ENCODE results near the gene SAMD4A. TPM values are rescaled to one million over a fixed set of nuclear protein-coding genes. Genes with fewer than 3 reads are reported as not detected.

The SAMD4A gene
- total and polyA plus RNA-seq, 2 donors (not counting 1 experiment from before 2014, with no cell fraction given): 9.3 to 39.8 TPM

DNA sequence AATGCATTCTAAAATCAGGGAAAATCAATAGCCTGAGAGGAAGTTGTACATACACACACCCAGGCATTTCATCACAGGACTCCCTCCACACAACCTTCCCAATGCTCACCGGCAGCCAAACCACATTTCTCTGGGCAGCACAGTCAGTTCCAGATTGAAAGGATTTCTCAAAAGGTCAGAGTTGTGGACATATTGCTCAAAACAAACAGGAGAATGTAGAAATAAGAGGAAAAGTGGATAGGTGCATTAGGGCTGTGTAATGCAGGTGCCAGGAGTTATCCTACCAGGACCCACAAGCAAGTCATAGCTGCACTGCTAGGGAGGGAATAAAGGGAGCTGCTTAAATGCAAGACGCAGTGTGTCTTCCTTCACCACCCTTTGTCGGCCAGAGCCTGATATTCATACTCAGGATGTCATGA lies 272.8 kb downstream of the SAMD4A start:
- Histone ChIP-seq H4K20me1 (ENCODE audit: control insufficient read depth, extremely low read depth, insufficient read depth, low read length) (no peaks in the 10 kb centered on the region), H3K79me2 (ENCODE audit: control insufficient read depth, insufficient read depth, low read length) (no peaks in the 10 kb centered on the region), H3K9me3 (ENCODE audit: control insufficient read depth, insufficient read depth, low read depth, low read length) (no peaks in the 10 kb centered on the region), H3K27ac (ENCODE audit: insufficient read depth, low read length) (no peak overlapping the region), H3K4me1 (ENCODE audit: control insufficient read depth, extremely low read depth, insufficient read depth, low read length) (no peaks in the 10 kb centered on the region), H3K4me2 (ENCODE audit: extremely low read depth, insufficient read depth, low read length) (no peak overlapping the region), H2AFZ (ENCODE audit: low read length) (no peak overlapping the region), H3K36me3 (ENCODE audit: control insufficient read depth, insufficient read depth, low read length) (no peaks in the 10 kb centered on the region), H3K27me3 (ENCODE audit: control insufficient read depth, insufficient read depth, low read length) (no peaks in the 10 kb centered on the region), H3K9ac (ENCODE audit: insufficient read depth, low read length) (no peak overlapping the region), H3K4me3 (replicated peaks in 1 of 4; ENCODE audit: control extremely low read depth in 1 of 4, insufficient read depth in 1 of 4, low read depth in 3 of 4, low read length in 4 of 4) (no peak overlapping the region)
- no peak for TF ChIP-seq EZH2 (IDR thresholded peaks at IDR 0.05; ENCODE audit: low read length, missing control alignments)
- TF ChIP-seq, protein P1, sequence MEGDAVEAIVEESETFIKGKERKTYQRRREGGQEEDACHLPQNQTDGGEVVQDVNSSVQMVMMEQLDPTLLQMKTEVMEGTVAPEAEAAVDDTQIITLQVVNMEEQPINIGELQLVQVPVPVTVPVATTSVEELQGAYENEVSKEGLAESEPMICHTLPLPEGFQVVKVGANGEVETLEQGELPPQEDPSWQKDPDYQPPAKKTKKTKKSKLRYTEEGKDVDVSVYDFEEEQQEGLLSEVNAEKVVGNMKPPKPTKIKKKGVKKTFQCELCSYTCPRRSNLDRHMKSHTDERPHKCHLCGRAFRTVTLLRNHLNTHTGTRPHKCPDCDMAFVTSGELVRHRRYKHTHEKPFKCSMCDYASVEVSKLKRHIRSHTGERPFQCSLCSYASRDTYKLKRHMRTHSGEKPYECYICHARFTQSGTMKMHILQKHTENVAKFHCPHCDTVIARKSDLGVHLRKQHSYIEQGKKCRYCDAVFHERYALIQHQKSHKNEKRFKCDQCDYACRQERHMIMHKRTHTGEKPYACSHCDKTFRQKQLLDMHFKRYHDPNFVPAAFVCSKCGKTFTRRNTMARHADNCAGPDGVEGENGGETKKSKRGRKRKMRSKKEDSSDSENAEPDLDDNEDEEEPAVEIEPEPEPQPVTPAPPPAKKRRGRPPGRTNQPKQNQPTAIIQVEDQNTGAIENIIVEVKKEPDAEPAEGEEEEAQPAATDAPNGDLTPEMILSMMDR (conservative IDR thresholded peaks at IDR 0.05 in 1 of 2, IDR thresholded peaks at IDR 0.05 in 1 of 2; ENCODE audit: low read depth in 1 of 2, low read length in 2 of 2): no peak
- peak; percentile 22 to 45 for DNase-seq (ENCODE audit: low read depth in 2 of 2)

DNA sequence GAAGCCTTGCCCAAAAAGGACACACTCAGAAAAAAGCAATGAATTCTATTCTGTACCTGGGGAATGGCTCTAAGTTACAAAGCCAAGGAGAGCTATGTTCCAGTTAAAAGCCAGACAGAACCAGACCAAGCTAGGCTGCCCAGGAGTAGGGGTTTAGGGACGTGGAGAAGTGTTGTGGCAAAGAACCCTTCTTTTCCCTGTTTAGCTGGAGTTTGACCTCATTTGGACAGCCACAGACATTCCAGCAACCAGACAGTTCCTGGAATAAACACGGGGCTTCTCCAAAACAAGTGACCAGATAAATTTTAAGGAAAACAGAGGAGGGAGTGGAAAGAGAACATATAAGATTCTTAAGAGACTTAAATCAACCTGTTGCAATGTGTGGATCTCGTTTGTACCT lies 273.4 kb downstream of the SAMD4A start:
- Histone ChIP-seq H3K9ac (ENCODE audit: insufficient read depth, low read length) (no peak overlapping the region), H3K27ac (ENCODE audit: insufficient read depth, low read length) (no peak overlapping the region), H4K20me1 (ENCODE audit: control insufficient read depth, extremely low read depth, insufficient read depth, low read length) (no peaks in the 10 kb centered on the region), H3K4me1 (ENCODE audit: control insufficient read depth, extremely low read depth, insufficient read depth, low read length) (no peaks in the 10 kb centered on the region), H2AFZ (ENCODE audit: low read length) (no peak overlapping the region), H3K79me2 (ENCODE audit: control insufficient read depth, insufficient read depth, low read length) (no peaks in the 10 kb centered on the region), H3K9me3 (ENCODE audit: control insufficient read depth, insufficient read depth, low read depth, low read length) (no peaks in the 10 kb centered on the region), H3K4me2 (ENCODE audit: extremely low read depth, insufficient read depth, low read length) (no peak overlapping the region), H3K36me3 (ENCODE audit: control insufficient read depth, insufficient read depth, low read length) (no peaks in the 10 kb centered on the region), H3K27me3 (ENCODE audit: control insufficient read depth, insufficient read depth, low read length) (no peaks in the 10 kb centered on the region), H3K4me3 (replicated peaks in 1 of 4; ENCODE audit: control extremely low read depth in 1 of 4, insufficient read depth in 1 of 4, low read depth in 3 of 4, low read length in 4 of 4) (no peak overlapping the region)
- TF ChIP-seq, protein P1 (conservative IDR thresholded peaks at IDR 0.05 in 1 of 2, IDR thresholded peaks at IDR 0.05 in 1 of 2; ENCODE audit: low read depth in 1 of 2, low read length in 2 of 2): no peak
- TF ChIP-seq EZH2 (IDR thresholded peaks at IDR 0.05; ENCODE audit: low read length, missing control alignments): no peak
- no peak for DNase-seq (ENCODE audit: low read depth in 2 of 2)

DNA sequence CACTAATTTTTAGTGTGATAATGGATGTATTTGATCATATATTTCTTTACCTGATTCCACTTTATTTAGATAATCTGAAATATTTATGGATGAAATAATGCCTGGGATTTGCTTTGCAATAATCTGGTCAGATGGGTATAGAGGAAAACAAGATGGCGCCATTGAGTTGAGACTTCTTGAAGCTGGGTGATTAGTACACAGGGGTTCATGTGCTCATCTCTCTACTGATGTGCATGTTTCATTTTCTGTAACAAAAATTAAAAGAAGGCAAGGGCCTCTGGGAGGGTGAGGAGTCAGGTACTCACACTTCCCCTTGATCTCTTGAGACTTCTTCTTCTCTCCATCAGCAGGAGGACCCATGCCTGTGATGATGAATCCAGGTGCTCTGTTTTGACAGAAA lies 273.9 kb downstream of the SAMD4A start:
- no peaks in the 10 kb centered on the region for H3K4me1 ChIP-seq (ENCODE audit: control insufficient read depth, extremely low read depth, insufficient read depth, low read length)
- no peak overlapping the region for H3K4me3 ChIP-seq (replicated peaks in 1 of 4; ENCODE audit: control extremely low read depth in 1 of 4, insufficient read depth in 1 of 4, low read depth in 3 of 4, low read length in 4 of 4)
- H3K36me3 ChIP-seq (ENCODE audit: control insufficient read depth, insufficient read depth, low read length): no peaks in the 10 kb centered on the region
- H3K27ac ChIP-seq (ENCODE audit: insufficient read depth, low read length): no peak overlapping the region
- no peaks in the 10 kb centered on the region for H3K27me3 ChIP-seq (ENCODE audit: control insufficient read depth, insufficient read depth, low read length)
- H2AFZ ChIP-seq (ENCODE audit: low read length): no peak overlapping the region
- no peak overlapping the region for H3K4me2 ChIP-seq (ENCODE audit: extremely low read depth, insufficient read depth, low read length)
- no peak for DNase-seq (ENCODE audit: low read depth in 2 of 2)
- no peaks in the 10 kb centered on the region for H3K9me3 ChIP-seq (ENCODE audit: control insufficient read depth, insufficient read depth, low read depth, low read length)
- H3K9ac ChIP-seq (ENCODE audit: insufficient read depth, low read length): no peak overlapping the region
- H4K20me1 ChIP-seq (ENCODE audit: control insufficient read depth, extremely low read depth, insufficient read depth, low read length): no peaks in the 10 kb centered on the region
- H3K79me2 ChIP-seq (ENCODE audit: control insufficient read depth, insufficient read depth, low read length): no peaks in the 10 kb centered on the region
- TF ChIP-seq, protein P1 (conservative IDR thresholded peaks at IDR 0.05 in 1 of 2, IDR thresholded peaks at IDR 0.05 in 1 of 2; ENCODE audit: low read depth in 1 of 2, low read length in 2 of 2): no peak
- TF ChIP-seq EZH2 (IDR thresholded peaks at IDR 0.05; ENCODE audit: low read length, missing control alignments): no peak

Other genes with a start within 250 kb of the SAMD4A start
- gene CDKN3, start 170.1 kb upstream of the SAMD4A start, total RNA-seq: 9.5 and 51.5 TPM in 2 replicates
- 27.0 and 104 TPM in 2 replicates for gene CDKN3, start 170.1 kb upstream of the SAMD4A start, polyA plus RNA-seq
- gene CNIH1, start 125.8 kb upstream of the SAMD4A start, total RNA-seq: 61.1 and 109 TPM in 2 replicates
- 261 and 301 TPM in 2 replicates for gene CNIH1, start 125.8 kb upstream of the SAMD4A start, polyA plus RNA-seq
- gene GMFB, start 78.1 kb upstream of the SAMD4A start, total RNA-seq: 85.3 and 85.5 TPM in 2 replicates
- 58.5 and 69.2 TPM in 2 replicates for gene GMFB, start 78.1 kb upstream of the SAMD4A start, polyA plus RNA-seq
- gene CGRRF1, start 57.2 kb upstream of the SAMD4A start, total RNA-seq: 18.2 and 23.0 TPM in 2 replicates
- 11.7 and 15.8 TPM in 2 replicates for gene CGRRF1, start 57.2 kb upstream of the SAMD4A start, polyA plus RNA-seq

Data from fibroblast of lung (primary cell).